ENCODE results near the gene GPALPP1.
"Not testable (repeated sequence)": the region's sequence is repeated elsewhere in the genome, so short reads cannot be mapped to it uniquely, and the experiment has no call there.

The GPALPP1 gene

DNA sequence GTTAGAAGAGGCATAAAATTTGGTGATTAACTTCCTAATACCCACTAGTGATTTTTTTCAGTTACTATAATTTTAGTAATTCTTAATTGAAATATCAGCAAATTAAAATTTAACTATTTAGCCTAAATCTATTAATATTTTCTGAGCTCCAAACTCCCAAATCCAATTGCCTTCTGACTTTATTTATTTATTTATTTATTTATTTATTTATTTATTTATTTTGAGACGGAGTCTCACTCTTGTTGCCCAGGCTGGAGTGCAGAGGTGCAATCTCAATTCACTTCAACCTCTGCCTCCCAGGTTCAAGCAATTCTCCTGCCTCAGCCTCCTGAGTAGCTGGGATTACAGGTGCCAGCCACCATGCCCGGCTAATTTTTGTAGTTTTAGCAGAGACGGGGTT is 74.6 kb downstream of the GPALPP1 start:
- DNase-seq, result not testable (repeated sequence)

DNA sequence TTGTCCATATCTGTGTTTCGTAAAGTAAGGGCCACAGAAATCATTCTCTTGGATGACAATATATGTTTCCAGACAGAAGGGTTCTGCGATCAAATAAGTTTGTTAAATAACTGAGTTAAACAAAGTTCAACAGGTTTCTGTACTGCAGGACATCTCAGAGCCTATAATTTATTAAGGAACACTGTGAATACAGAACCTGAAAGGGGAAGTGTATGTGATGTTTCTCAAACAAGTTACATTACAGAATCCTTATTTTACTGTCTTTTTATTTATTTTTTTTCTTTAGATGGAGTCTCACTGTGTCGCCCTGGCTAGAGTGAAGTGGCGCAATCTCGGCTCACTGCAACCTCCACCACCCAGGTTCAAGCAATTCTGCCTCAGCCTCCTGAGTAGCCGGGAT is 75.6 kb downstream of the GPALPP1 start:
- no peak for DNase-seq

DNA sequence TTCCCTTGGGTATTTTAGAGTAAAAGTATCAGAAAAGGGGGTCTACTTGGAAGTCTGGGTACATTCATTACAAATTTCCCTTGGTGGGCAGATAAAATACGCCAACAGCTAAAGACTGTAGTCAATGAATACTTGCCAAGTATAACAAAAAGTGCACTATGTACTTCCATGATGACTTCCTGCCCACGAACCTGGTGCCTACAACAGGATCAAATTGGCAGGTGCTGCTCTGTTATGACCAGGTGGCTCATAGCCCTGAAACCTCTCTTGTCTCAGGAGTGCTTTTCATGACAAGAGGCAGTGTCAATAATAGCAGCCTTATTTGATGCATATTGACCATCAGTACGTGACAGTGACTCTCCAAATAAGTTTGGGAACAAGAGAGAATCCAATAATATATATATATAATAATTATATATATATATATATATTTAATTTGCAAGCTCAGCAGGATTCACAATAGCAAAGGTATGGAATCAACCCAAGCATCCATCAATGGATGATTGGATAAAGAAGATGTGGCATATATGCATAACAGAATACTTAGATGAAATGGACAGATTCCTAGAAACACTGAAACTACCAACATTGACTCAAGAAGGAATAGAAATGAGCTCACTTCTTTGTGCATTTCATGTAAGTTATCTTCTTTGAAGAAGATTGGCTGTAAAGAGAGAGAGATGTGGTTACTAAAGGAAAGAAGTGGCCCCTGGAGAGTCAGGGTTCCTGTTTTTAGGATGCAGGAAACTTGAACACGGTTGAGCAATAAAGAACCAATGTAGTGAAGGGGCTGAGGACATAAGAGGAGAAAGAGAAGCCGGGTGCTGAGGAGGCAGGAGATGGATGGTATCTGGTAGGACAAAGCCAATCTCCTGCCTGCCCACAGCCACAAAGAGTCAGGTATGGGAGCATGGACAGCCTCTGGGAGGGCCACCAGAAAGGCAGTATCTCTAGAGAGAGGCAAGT is 79.0 kb downstream of the GPALPP1 start:
- no peak for DNase-seq

DNA sequence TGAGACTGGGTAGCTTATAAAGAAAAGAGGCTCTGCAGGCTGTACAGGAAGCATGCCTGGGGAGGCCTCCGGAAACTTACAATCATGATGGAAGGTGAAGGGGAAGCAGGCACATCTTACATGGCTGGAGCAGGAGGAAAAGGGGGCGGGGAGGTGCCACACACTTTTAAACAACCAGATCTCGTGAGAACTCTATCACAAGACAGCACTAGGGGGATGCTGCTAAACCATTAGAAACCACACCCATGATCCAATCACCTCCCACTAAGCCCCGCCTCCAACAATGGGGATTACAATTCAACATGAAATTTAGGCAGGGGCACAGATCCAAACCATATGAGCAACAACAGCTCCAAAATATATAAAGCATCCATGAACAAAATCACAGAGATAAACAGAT is 84.5 kb downstream of the GPALPP1 start:
- DNase-seq, result no peak

DNA sequence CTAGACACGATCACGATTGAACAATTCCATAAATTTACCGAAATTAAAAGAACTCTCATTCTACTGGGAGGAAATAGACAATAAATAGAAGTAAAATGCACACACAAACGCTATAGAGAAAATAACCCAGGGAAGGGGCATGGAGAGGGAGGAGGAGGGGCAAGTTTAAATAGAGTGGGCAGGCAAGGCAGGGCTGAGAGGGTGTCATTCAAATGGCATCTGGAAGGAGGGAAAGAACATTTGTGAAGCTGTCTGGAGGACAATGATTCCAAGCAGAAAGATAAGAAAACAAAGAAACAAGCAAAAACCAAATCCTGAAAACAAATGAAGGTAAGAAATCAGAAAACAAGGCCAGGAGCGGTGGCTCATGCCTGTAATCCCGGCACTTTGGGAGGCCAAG is 85.4 kb downstream of the GPALPP1 start:
- DNase-seq, result no peak

DNA sequence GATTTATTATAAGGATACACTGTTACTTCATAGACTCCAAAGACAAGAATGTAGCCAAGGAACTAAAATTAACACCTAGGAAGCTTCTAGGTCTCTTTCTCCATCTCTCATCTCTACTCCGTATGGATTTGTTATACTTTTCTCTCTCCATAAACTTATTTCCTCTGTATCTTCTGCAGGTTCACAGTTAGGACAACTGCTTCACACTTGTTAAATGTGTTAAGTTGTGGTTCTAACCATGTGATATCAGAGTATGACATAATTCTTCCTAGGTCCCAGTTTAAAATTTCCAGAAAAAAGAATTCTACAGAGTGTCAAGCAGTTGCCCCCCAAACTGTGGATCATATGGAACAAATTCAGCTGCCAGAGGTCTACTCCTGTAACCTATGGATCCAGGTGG is 88.7 kb downstream of the GPALPP1 start:
- DNase-seq, result no peak

All from CD4-positive, alpha-beta T cell treated with Interleukin-4 for 4 hours (primary cell).